Ishikawa (cell line): ENCODE data around the gene SEC24C.

Experiments
- CEBPB ChIP-seq: IDR thresholded peaks from 2 replicates; pipeline ENCODE4 v1.6.1; 2012
- CREB1 ChIP-seq: IDR thresholded peaks from 2 replicates; pipeline ENCODE4 v1.6.1; 2012; ENCODE audit warnings: low read depth
- EGR1 ChIP-seq: IDR thresholded peaks from 2 replicates; pipeline ENCODE4 v1.6.1; 2012
- EP300 ChIP-seq: IDR thresholded peaks from 2 replicates; pipeline ENCODE4 v1.6.1; 2012; ENCODE audit warnings: borderline replicate concordance
- FOXM1 ChIP-seq: IDR thresholded peaks from 2 replicates; pipeline ENCODE4 v1.6.1; 2012; ENCODE audit warnings: low read depth, borderline replicate concordance
- NFIC ChIP-seq: IDR thresholded peaks from 2 replicates; pipeline ENCODE4 v1.6.1; 2012
- RAD21 ChIP-seq: IDR thresholded peaks from 2 replicates; pipeline ENCODE4 v1.6.1; 2012; ENCODE audit warnings: low read depth
- TAF1 ChIP-seq: IDR thresholded peaks from 2 replicates; pipeline ENCODE4 v1.6.1; 2012; ENCODE audit warnings: low read depth, mild to moderate bottlenecking
- TCF12 ChIP-seq: IDR thresholded peaks from 2 replicates; pipeline ENCODE4 v1.6.1; 2012; ENCODE audit warnings: low read depth
- TEAD4 ChIP-seq: IDR thresholded peaks from 2 replicates; pipeline ENCODE4 v1.6.1; 2012
- YY1 ChIP-seq: IDR thresholded peaks from 2 replicates; pipeline ENCODE4 v1.6.1; 2012; ENCODE audit warnings: low read depth
- ZBTB7A ChIP-seq: IDR thresholded peaks from 2 replicates; pipeline ENCODE4 v1.6.1; 2012; ENCODE audit warnings: low read depth
- TF ChIP-seq, protein P1 (sequence below): IDR thresholded peaks from 2 replicates; pipeline ENCODE4 v1.6.1; 2012
- TF ChIP-seq, protein P2 (sequence below): IDR thresholded peaks from 2 replicates; pipeline ENCODE4 v1.6.1; 2012
- TF ChIP-seq, protein P3 (sequence below): IDR thresholded peaks from 2 replicates; pipeline ENCODE4 v1.6.1; 2012; ENCODE audit warnings: low read depth, mild to moderate bottlenecking

SEC24C gene

DNA sequence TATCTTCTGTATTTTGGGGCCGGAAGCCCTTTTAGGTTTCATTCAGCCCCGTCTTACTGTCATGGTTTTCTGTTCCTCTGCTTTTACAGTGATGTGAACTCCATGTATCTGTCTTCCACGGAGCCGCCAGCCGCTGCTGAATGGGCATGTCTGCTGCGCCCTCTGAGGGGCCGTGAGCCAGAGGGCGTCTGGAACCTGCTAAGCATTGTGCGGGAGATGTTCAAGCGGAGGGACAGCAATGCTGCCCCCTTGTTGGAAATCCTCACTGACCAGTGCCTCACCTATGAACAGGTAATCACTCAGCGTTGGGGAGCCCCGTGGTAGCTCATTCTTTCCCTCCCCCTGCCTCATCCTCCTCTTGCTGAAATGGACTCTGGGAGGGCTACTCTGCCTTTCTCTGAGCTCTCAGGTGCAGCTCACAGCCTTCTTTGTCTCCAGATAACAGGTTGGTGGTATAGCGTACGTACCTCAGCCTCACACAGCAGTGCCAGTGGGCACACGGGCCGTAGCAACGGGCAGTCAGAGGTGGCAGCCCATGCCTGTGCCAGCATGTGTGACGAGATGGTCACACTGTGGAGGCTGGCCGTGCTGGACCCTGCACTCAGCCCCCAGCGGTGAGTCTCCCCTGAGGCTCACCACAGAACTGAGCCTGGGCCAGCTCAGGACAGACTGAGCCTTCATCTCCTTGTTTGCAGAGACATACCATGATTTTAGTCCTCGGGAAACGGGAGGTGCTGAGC is 46.9 kb downstream of the SEC24C start:
- TF ChIP-seq NFIC (no peak), CREB1 (no peak), EP300 (no peak), ZBTB7A (no peak), EGR1 (no peak), FOXM1 (no peak), TEAD4 (no peak), TCF12 (no peak), RAD21 (no peak), CEBPB (no peak), TAF1 (no peak), YY1 (no peak)
- TF ChIP-seq, protein P1, sequence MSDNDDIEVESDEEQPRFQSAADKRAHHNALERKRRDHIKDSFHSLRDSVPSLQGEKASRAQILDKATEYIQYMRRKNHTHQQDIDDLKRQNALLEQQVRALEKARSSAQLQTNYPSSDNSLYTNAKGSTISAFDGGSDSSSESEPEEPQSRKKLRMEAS, result no peak
- TF ChIP-seq, protein P2, sequence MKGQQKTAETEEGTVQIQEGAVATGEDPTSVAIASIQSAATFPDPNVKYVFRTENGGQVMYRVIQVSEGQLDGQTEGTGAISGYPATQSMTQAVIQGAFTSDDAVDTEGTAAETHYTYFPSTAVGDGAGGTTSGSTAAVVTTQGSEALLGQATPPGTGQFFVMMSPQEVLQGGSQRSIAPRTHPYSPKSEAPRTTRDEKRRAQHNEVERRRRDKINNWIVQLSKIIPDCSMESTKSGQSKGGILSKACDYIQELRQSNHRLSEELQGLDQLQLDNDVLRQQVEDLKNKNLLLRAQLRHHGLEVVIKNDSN, result no peak
- TF ChIP-seq, protein P3, sequence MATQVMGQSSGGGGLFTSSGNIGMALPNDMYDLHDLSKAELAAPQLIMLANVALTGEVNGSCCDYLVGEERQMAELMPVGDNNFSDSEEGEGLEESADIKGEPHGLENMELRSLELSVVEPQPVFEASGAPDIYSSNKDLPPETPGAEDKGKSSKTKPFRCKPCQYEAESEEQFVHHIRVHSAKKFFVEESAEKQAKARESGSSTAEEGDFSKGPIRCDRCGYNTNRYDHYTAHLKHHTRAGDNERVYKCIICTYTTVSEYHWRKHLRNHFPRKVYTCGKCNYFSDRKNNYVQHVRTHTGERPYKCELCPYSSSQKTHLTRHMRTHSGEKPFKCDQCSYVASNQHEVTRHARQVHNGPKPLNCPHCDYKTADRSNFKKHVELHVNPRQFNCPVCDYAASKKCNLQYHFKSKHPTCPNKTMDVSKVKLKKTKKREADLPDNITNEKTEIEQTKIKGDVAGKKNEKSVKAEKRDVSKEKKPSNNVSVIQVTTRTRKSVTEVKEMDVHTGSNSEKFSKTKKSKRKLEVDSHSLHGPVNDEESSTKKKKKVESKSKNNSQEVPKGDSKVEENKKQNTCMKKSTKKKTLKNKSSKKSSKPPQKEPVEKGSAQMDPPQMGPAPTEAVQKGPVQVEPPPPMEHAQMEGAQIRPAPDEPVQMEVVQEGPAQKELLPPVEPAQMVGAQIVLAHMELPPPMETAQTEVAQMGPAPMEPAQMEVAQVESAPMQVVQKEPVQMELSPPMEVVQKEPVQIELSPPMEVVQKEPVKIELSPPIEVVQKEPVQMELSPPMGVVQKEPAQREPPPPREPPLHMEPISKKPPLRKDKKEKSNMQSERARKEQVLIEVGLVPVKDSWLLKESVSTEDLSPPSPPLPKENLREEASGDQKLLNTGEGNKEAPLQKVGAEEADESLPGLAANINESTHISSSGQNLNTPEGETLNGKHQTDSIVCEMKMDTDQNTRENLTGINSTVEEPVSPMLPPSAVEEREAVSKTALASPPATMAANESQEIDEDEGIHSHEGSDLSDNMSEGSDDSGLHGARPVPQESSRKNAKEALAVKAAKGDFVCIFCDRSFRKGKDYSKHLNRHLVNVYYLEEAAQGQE, result no peak

DNA sequence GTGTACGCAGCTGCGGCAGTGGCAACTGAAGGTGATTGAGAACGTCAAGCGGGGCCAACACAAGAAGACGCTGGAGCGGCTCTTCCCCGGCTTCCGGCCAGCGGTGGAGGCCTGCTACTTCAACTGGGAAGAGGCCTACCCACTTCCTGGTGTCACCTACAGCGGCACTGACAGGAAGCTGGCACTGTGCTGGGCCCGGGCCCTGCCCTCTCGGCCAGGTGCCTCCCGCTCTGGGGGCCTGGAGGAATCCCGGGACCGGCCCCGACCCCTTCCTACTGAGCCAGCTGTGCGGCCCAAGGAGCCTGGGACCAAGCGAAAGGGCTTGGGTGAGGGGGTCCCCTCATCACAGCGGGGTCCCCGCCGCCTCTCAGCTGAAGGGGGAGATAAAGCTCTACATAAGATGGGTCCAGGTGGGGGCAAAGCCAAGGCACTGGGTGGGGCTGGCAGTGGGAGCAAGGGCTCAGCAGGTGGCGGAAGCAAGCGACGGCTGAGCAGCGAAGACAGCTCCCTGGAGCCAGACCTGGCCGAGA is 47.8 kb downstream of the SEC24C start:
- TF ChIP-seq TAF1 (no peak), CREB1 (no peak), TCF12 (no peak), EGR1 (no peak)

DNA sequence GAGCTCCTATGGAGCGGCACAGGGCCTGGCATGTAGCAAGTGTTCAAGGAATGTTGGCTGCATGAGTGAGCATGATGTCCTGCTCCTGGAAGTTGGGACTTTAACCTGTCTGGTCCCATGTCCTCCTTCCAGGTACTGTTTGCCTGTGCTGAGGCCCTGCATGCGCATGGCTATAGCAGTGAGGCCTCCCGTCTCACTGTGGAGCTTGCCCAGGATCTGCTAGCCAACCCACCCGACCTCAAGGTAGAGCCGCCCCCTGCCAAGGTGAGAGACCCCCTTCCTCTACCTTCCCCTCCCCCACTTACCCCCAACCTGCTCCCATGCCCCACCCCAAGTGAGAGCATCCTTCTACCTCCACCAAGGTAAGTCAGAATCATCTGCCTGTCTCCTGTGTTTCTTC is 49.3 kb downstream of the SEC24C start:
- TF ChIP-seq NFIC (no peak), TCF12 (no peak), YY1 (no peak), TEAD4 (no peak), FOXM1 (no peak), RAD21 (no peak), CREB1 (no peak), EGR1 (no peak), ZBTB7A (no peak), CEBPB (no peak), EP300 (no peak), TAF1 (no peak)
- TF ChIP-seq, protein P2, result no peak
- TF ChIP-seq, protein P1, result no peak
- TF ChIP-seq, protein P3, result no peak

DNA sequence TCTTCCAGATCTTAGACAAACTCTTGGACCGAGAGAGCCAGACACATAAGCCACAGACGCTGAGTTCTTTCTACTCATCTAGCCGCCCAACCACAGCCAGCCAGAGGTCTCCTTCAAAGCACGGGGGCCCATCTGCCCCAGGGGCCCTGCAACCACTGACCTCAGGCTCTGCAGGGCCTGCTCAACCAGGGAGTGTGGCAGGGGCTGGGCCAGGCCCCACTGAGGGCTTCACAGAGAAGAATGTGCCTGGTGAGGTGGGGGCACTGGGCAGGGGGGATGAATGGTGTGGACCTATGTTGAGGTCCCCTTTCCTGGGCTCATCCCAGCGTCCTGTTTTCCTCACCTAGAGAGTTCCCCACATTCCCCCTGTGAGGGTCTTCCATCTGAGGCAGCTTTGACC is 52.6 kb downstream of the SEC24C start:
- no peak for TF ChIP-seq ZBTB7A
- TF ChIP-seq TAF1, result no peak
- TF ChIP-seq RAD21, result no peak
- no peak for TF ChIP-seq TEAD4
- TF ChIP-seq, protein P2, result no peak
- TF ChIP-seq TCF12, result no peak
- TF ChIP-seq YY1, result no peak
- TF ChIP-seq, protein P1, result no peak
- TF ChIP-seq EGR1, result no peak
- no peak for TF ChIP-seq FOXM1

- TF ChIP-seq CREB1 (no peak), TEAD4 (no peak), CEBPB (no peak), EP300 (no peak), TAF1 (no peak)
- TF ChIP-seq, protein P1, result no peak
- TF ChIP-seq, protein P3, result no peak
- TF ChIP-seq, protein P2, result no peak
Measured at GRCh38 chr10:73797324-73798025, 53.3 kb downstream of the SEC24C start.
